GM10248 (cell line): ENCODE results near the gene KDR.

ENCODE experiments used
- CTCF ChIA-PET: fragments of 300-600 bp; sonication (Branson Sonifier 250); formaldehyde crosslinking; extraction: SDS; loops from one replicate; lab custom pipeline; 2021; ENCODE audit warnings: antibody characterized with exemption; lab: Yijun Ruan, JAX
- POLR2A ChIA-PET: fragments of 350-650 bp; sonication (Branson Sonifier 250); formaldehyde crosslinking; extraction: SDS; loops from one replicate; lab custom pipeline; 2020; ENCODE audit warnings: antibody characterized with exemption; lab: Yijun Ruan, JAX
- DNase-seq: peaks from one replicate; pipeline ENCODE4 v3.0.0; 2012; ENCODE audit errors: extremely low spot score
- CTCF ChIP-seq: IDR thresholded peaks from 2 replicates; pipeline ENCODE4 v1.5.1; 2012; ENCODE audit warnings: mild to moderate bottlenecking, low read depth; ENCODE audit errors: extremely low read depth, missing control alignments, control extremely low read depth

Gene KDR

GRCh38 chr4:55087009-55087912 lies 38.1 kb downstream of the KDR start:
- no peak for TF ChIP-seq CTCF
- DNase-seq: no peak
- CTCF ChIA-PET: no interaction called here
- POLR2A ChIA-PET: no interaction called here

GRCh38 chr4:55086578-55086977 lies 38.8 kb downstream of the KDR start:
- DNase-seq: no peak
- no peak for TF ChIP-seq CTCF
- ChIA-PET CTCF (no interaction called here), POLR2A (no interaction called here)

- no peak for DNase-seq
- ChIA-PET POLR2A (no interaction called here), CTCF (no interaction called here)
- TF ChIP-seq CTCF: no peak
These were observed 41.7 kb downstream of the KDR start for GRCh38 chr4:55083735-55084134.

- TF ChIP-seq CTCF: no peak
- no peak for DNase-seq
- CTCF ChIA-PET: no interaction called here
- POLR2A ChIA-PET: no interaction called here
These were observed 42.6 kb downstream of the KDR start for GRCh38 chr4:55082756-55083155.

- no peak for TF ChIP-seq CTCF
- ChIA-PET POLR2A (no interaction called here), CTCF (no interaction called here)
- no peak for DNase-seq
These were observed 45.1 kb downstream of the KDR start for GRCh38 chr4:55080174-55080865.

- no peak for DNase-seq
- POLR2A ChIA-PET: no interaction called here
- CTCF ChIA-PET: interaction anchor here (0.9 to 1.4 kb wide), 2 partner anchors 11 to 12 kb away, joined by 3 to 5 read pairs; no protein-coding TSS in a partner anchor
- no peak for TF ChIP-seq CTCF
These were observed 45.8 kb downstream of the KDR start for GRCh38 chr4:55079451-55080173.
